CD4-positive, alpha-beta T cell treated with Interferon alpha-2 for 1 hour (primary cell): ENCODE data around the gene DIP2C.
"Not testable (repeated sequence)": the region's sequence is repeated elsewhere in the genome, so short reads cannot be mapped to it uniquely, and the experiment has no call there.

Experiments used
- DNase-seq, 2 donors: peaks; one replicate each; pipeline ENCODE4 v3.0.0-alpha.2; 2020 to 2022

Gene DIP2C

DNA sequence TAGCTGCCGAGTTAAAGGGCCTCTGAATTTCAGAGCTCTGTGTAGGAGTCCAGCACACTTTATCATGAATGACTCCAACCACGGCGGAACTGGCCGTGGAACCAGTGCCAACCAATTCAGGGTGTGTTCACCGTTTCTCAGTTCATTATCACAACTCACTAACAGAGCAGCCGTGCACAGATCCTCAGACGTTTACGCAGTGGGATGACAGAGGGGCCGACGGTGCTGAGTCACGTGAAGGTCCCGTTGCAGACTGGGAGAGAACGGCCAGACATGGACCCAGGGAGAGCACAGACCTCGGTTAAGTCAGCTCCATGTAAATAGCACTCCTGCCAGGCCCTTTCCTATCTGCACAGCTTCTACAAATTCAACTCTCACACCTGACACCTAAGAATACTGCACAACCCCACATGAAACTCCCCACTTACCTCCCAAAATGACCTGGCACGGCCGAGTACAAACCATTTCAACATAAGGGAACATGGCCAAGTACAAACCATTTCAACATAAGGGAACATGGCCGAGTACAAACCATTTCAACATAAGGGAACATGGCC lies 95.5 kb downstream of the DIP2C start:
- DNase-seq = no peak

DNA sequence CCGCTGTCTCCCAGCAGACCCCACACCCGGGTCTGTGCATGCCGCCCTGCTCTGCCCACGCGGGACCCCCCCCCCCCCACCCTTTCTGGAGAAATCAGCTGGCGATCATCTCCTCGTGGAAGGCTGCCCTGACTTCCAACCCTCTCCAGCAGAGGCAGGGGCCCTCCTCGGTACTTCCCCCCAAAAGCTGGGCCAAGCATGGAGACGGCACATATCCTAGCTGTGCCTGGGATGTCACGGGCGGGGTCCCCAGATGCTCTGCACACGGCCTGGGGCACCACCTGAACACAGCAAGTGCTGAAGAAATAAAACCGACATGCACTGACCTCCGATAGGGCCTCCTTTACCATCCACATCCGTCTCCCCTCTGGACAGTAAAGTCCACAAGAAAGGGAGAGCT lies 96.0 kb downstream of the DIP2C start:
- DNase-seq = no peak

DNA sequence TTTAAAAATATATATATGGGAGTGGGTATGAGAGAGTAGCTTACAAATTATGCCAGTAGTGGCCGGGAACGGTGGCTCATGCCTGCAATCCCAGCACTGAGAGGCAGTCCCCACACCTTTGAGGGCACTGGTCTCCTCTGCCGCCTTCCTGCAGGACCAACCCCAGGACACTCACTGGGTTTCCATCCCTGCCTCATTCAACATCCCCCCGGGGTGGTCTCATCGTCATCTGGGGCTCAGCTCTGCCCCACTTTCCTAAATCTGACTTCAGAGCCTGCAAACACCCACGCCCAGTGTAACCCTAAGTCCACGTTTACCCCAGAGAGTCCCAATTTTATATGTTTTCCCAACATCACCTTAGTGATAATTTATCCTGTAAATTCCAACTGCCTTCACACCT lies 96.5 kb downstream of the DIP2C start:
- no peak for DNase-seq

DNA sequence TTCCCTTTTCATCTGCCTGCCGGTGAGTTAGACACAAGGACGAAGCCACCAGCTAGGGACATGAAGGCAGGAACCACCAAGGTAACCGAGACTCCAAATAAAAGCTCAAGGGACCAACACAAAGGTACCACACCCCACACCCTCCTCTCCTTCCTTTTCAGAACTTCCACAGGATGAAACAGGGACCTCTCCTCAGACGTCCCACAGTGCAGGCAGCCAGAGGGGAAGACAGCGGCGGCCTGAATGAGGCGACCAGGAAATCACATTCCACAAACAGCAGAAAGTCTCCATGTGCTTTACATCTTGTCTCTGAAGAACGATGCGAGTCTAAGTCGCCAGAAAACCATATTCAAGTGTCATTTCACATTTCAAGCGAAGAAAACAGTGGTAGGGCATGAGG lies 97.8 kb downstream of the DIP2C start:
- no peak for DNase-seq

DNA sequence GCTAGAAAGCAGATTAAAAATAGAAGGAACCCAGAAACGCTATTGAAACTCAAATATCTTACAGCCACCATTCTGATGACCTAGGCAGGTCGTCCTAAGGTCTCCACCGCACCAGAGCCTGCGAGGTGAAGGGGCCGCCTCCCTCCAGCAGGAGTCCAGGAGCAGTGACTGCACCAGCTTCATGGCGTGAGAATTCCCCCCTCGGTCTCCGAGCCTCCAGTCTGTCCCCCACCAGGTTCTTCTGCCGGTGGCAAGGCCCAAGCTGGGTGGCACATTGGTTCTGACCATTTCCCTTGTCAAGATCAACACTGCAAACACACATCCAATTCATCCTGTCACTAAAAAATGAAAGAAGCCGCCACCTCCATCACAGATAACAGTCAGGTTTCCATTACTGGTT lies 98.7 kb downstream of the DIP2C start:
- DNase-seq = no peak

DNA sequence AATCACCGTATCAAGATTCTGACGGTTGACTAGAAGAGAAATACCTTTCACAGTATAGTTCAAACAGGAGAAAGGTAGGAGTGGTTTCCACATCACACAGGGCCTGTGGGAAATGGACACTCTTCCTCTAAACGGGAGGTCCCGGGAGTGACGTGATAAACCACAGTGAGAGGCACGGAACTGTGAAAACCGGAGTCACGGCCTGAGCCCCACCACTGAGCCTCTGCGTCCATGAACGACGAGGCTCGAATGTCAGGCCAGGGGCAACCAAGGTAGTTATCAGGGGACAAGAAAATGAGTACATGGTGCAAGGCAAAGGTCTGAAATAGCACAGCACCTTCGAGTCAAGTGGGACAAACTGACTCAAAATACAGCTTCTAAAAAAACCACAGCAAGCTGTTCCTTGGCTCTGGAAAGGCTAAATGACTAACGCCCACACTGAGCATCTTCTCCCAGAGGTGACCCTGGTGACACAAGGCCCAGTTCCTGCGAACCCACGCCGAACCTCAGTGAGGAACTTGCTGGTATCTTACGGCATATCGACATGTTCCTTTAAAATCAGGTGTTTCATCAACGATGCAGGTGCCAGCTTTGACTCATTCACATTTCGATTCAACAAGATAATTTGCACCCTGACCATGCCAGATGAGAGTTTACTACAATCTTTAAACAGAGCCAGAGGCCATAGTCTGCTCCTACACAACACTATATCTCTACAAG lies 99.3 kb downstream of the DIP2C start:
- no peak for DNase-seq

DNA sequence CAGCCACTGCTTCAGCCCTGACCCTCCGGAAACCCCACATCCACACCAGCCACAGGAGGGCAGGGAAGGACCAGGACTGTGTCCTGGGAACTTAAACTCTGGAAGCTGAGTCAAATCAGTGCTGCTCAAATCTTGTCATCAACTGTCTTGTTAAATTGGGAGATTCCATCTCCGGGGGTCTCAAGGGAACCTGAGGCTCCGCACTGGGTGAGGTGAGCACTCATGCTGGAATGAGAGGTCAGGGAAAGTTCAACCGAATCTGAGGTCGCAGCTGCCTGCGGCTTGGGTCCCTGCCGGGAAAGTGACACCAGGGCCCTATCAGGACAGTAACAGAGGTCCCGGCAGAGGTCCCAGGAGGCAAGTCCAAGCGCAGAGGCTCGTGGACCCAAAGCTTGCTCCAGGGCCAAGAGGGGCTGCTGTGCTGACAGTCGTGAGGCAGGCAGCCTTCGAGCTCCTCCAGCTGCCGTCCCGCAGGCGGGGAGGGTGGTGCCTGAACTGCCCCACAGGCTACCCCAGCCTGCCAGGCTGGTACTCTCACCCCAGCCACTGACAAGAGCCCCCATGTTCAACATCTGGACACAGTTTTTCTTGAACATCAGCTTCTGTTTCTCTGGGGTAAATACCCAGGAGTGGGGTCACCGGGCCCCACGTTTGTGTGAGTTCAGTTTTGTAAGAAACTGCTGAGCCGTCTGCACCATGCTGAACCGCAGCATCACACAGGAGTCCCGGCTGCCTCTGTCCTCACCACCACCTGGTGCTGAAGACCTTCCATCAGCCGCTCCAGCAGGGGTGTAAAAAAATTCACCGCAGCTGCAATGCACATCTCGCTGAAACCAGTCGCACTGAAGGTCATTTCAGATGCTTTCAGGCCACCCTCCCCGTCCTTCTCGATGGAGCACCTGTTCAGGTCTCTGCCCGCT lies 101.0 kb downstream of the DIP2C start:
- no peak for DNase-seq

DNA sequence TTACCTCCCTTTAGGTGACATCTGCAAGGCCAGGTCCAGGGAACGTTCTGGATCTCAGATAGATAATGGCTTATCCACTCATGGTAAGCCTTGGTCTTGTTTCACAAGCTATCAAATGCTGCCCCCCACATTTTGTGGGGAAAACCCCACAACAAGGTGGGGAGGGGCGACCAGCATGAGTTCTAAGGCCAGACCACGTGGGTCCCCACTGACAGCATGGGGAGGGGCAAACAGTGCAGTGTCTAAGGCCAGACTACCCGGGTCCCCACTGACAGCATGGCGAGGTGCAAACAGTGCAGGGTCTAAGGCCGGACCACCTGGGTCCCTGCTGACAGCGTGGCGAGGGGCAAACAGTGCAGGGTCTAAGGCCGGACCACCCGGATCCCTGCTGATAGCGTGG lies 102.8 kb downstream of the DIP2C start:
- no peak for DNase-seq

DNA sequence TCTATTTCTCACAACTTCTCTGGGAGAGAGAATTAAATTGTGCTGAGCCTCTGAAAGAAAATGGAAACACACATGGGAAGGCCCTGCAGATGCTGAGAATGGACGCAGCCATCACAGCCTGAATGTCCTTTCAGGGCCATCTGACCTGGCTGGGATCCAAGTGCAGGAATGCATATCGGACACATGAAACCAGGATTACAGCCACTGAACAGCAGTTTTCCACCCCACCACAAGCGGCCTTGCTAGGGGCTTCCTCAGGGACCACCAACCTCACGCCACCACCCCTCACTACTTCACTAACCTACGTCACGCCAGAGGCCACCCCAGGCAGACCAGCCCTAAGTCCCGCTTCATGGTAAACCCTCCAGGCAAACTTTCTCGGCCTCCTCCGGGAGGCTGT lies 103.3 kb downstream of the DIP2C start:
- no peak for DNase-seq

DNA sequence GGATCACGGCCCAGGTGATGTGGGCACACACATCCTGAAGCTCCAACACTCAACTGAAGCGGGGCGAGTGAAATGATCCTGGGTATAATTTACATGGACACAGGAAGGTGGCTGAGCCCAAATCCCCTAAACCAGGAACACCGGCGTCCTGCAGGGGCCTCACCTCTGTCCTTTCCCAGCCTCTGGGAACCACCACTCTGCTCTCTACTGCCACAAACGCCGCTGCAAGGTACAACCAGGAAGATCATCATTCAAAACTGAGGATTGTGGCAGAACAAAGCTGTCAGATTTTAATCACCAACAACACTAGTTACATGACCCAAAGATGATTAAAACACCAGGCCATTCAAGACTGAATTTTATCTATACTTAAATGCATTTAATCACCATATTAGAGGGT lies 104.0 kb downstream of the DIP2C start:
- no peak for DNase-seq

DNA sequence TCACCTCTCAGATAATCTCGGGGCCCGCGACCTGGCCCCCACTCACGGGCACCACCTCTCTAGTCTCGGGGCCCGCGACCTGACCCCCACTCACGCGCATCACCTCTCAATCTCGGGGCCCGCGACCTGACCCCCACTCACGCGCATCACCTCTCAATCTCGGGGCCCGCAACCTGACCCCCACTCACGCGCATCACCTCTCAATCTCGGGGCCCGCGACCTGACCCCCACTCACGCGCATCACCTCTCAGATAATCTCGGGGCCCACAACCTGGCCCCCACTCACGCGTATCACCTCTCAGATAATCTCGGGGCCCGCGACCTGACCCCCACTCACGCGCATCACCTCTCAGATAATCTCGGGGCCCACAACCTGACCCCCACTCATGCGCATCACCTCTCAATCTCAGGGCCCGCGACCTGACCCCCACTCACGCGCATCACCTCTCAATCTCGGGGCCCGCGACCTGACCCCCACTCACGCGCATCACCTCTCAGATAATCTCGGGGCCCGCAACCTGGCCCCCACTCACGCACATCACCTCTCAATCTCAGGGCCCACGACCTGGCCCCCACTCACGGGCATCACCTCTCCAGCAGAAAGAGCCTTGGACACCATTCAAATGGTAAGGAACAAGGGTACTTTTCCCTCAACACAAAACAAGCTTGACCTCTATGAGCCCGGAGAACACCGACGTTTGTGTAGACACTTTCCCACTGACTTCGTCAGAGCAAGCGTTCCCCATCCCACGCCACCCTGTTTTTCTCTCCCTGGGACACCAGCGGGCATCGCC lies 104.8 kb downstream of the DIP2C start:
- DNase-seq = not testable (repeated sequence)

DNA sequence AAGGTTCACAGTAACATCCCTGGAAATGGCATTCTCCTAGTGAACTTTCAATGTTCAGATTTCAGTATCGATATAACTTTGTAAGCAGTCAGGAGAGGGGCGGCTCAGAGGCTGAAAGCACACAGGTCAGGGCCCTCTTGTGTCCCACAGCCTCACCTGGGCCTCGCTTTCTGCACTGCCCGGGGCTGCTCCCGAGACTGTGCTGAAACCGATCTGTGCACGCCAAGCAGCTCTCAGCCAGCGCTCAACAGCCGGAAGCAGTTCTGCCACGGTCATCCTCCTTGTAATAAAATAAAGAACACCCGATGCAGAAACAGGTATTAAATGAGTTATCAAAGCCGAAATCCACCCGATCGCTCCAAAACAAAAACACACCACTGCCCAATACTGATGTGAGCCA lies 106.0 kb downstream of the DIP2C start:
- DNase-seq = no peak

DNA sequence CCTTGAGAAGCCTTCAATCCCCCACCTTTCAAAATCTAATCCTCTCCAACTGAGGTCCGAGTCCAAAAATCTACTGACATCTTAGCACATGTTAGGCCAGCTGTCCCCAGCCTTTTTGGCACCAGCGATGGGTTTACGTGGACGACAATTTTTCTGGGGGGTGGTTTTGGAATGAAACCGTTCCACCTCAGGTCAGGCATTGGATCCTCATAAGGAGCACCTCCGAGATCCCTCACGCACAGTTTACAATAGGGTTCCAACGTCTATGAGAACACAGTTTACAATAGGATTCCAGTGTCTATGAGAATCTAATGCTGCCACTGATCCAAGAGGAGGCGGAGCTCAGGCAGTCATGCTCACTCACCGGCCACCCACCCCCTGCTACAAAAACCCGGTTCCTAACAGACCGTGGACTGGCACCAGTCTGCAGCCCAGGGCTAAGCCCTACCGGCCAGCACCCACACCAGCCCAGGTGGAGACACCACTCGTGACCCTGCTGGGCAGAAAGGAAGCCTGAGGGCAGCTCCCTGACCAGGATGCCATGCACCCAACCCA lies 107.6 kb downstream of the DIP2C start:
- no peak for DNase-seq

DNA sequence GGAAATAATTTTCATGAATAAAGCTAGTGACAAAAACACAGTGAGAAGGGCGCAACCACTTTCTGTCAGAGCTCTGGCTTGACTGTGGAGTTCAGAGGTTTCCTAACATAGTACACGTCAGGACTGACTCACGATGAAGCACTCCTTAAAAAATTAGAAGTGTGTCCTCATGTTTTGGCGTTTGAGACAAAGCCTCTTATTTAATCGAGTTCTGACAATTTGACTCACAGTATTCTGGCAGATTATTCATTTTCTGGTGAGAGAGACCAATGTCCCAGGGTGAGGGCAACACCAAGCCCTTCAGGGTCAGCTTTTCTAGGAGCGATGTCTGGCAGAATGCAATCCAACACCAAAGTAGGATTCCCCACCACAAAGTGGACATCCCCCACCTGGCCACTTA lies 108.7 kb downstream of the DIP2C start:
- DNase-seq = no peak

DNA sequence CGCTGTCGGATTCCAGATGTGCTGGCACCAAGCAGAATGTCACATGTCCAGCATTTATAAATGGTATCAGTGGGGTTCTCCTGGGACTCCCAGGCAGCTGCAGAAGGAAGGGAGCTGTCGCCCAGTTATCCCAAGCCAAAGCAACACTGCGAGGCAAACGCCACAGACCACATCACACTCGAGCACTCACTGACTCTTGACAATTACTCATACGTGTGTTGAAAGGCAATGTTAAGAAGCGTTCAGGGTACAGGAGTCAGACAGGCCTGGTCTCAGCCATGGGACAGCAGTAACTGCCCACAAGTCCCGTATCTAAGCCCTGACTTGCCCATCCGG lies 113.4 kb downstream of the DIP2C start:
- DNase-seq = no peak

DNA sequence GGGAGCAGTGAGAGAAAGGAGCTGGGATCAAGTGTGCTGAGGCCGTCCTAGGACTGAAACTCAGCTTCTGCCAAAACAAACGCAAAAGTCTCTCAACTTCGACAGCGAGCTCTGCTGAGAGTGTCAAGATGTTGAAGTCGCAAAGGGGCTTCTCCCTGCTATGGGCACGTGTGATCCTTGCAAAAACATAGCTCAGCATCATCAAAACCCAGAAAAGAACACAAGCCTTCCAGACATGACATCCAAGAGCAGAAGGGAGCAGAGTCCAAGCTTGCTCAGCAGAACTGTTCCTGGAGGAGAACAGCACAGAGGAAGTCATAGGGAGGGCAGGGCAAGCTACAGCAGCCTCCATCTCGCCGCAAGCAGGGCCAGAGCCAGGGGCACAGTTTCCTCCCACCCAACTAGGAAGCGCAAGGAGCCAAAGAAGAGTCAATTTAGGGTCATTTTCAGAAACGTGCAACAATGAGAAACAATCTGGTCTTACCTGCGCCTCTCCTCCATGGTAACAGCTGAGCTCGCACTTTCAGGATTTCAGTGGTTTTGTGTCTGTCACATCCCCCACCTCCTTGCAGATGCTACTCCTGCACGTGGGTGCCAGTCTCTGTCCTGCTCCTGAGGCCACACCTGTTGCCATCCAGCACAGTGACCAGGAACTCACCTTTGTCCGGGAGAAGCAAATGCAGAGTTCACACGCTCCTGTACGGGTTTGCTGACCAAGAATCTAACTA lies 113.9 kb downstream of the DIP2C start:
- DNase-seq = no peak

DNA sequence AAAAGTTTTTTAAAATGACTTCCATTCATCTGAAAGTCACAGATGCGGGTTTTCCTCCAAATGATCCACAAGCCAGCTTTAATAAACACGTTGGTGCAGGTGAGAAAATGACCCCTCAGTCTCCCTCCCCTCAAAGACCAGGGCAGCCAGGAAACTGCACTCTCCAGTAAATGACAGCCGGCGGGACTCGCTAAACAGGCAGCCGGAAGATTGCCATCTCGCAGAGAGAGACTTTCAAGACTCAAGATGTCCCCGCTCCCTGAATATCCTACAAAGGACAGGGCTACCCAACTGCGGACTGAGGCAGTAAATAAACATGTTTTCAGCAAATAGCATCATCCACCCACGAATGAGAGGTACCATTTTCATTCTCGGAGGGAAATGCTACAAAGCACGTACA lies 116.8 kb downstream of the DIP2C start:
- DNase-seq = no peak

DNA sequence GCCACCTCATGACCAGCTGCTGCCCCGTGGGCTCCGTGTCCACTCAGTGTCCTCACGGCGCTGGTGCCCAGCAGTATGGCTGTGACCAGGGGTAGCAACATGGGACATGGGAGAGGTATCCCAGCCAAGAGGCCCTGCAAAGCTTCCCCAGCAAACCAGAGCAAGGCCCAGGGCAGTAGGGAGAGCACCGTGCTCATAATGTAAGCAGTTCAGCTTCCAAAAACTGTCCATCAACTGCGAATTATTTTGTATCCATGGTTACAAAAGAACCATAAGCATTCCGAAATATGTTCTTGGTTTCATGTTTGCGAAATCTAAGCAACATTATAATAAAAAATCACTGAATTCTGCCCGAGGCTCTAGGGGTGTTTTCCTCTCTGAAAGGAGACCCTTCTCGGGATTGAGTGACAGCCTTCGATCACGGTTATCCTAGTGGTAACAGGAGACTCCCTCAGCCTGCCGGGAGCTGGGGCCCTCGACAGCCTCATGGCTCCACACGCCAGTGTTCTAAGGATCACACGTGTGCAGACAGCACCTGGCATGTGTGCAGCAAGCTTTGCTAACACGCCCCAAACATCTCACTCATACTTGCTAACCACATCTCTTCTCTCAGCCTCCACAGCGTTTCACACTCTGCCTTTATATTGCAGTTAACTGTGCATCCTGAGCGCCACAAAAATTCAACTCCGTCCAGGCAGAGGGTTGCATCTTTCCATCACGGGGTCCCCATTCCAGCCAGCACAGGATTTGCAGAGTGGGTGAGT lies 117.6 kb downstream of the DIP2C start:
- no peak for DNase-seq

DNA sequence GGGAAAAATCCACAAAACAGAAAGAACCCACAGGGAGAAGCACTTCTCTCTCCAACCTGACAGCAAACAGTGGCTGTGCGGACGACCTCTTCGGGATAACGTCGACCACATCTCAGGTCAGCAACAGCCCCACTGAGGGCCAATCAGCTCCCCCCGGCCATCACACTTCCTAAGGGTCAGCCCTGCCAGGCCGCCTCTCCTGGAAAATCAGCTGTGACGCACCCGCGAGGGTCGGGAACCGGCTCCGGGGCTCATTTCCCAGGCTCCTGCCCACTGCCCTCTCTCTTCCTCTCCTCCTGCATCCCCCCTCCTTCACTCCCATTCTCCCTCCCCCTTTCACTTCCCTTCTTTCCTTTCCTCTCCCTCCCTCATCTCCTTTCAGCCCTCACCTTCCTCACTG lies 118.3 kb downstream of the DIP2C start:
- no peak for DNase-seq

DNA sequence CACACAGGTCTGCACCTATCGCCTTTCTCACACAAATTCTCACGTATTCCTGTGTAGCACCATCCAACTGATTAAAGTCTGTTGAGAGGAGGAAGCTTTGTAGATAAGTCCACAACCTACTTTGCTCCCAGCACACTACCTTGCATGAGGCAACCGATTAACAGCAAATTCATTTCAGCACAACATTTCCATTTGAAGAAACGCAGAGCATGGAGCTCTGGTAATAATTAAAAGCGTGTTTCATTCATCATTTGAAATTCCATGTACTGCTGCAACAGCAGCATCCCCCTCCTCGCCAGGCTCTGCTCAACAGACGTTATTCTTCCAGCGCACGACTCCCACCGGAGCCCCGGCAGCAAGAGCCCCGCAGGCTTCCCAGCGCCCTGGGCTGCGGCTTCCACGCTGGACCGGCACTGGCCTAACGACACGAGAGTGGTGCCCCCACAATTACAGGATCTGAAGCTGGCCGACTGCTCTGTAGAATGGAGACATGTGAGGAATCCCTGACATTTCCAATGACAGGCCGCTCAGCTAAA lies 118.8 kb downstream of the DIP2C start:
- no peak for DNase-seq

DNA sequence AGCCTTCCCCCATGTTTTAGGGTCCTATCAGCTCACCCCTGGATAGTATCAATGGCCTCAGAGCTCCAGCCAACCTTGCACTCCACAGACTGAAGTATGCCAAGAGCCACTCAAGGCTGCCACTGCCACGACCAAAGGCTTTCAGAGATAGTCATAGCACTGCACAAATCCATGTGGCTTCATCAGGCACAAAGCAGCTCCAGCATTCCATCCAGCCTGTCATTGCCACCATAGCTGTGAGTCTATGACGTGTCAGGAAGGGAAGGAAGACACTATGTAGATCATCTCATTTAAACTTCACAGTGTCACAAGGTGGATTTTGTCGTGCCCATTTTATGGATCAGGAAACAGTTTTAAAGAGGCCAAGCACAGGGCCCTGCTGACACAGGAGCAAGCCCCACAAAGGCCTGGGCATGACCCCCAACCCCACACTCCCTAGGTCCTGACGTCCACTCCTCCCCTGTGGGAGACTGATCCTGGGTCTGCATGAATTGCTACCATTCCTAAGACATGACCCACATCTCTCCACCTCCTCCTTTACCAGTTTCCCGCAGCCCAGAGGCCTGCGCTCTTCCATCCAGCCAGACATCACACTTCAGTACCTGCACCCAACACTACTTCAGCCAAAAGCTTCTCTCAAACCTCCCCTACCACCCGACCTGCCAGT lies 119.4 kb downstream of the DIP2C start:
- DNase-seq = no peak
